ENCODE measurements around the gene DDO. TPM values are rescaled to one million over a fixed set of nuclear protein-coding genes. Genes with fewer than 3 reads are reported as not detected.

Gene DDO
- total RNA-seq, 2 donors from 2014 or later = 2.0 to 2.3 TPM

DNA sequence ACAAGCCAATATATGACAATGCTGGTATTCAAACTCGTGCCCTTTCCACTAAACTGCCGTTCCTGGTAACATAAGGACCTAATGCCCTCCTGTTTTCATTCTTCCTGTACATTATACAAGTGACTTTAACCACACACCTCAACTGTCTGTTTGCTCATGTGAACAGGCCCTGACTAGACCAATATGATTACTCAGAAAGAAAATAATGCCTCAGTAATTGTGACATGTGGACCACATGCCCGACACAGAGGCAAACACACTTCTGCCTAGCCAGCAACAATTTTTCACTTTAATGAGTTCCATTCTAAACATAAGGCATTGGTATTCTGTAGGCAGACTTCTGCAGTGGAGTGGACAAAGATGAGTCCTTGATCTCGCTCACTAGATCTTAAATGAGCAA lies 31.0 kb upstream of the DDO start:
- Histone ChIP-seq H3K27me3 (no peaks in the 10 kb centered on the region), H3K4me3 (no peak overlapping the region), H3K36me3 (no peaks in the 10 kb centered on the region), H3K4me1 (no peaks in the 10 kb centered on the region), H3K9ac (ENCODE audit: low read depth in 2 of 2, low read length in 2 of 2) (no peak overlapping the region), H3K9me3 (no peaks in the 10 kb centered on the region), H3K27ac (no peak overlapping the region)
- intact Hi-C loops (cut with DNase I) = no loop called here
- DNase-seq = no peak
- TF ChIP-seq, protein P1, sequence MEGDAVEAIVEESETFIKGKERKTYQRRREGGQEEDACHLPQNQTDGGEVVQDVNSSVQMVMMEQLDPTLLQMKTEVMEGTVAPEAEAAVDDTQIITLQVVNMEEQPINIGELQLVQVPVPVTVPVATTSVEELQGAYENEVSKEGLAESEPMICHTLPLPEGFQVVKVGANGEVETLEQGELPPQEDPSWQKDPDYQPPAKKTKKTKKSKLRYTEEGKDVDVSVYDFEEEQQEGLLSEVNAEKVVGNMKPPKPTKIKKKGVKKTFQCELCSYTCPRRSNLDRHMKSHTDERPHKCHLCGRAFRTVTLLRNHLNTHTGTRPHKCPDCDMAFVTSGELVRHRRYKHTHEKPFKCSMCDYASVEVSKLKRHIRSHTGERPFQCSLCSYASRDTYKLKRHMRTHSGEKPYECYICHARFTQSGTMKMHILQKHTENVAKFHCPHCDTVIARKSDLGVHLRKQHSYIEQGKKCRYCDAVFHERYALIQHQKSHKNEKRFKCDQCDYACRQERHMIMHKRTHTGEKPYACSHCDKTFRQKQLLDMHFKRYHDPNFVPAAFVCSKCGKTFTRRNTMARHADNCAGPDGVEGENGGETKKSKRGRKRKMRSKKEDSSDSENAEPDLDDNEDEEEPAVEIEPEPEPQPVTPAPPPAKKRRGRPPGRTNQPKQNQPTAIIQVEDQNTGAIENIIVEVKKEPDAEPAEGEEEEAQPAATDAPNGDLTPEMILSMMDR (IDR thresholded peaks at IDR 0.05) = no peak

DNA sequence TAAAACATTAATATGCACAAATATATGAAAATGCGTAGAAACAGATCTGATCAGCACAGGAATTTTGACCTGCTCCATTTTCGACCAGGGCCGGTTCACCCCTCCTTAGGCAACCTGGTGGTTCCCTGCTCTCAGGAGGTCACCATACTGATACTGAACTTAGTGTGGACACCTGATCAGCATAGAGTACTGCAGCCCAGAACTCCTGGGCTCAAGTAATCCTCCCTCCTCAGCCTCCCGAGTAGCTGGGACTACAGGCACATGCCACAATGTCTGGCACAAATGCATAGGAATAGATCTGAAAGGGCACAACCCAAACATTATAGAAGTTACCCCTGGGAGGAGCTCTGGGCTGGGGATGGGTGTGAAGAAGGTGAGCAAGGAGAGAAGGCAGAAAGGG lies 24.7 kb upstream of the DDO start:
- Histone ChIP-seq H3K9me3 (no peaks in the 10 kb centered on the region), H3K27ac (no peak overlapping the region), H3K36me3 (no peaks in the 10 kb centered on the region), H3K27me3 (no peaks in the 10 kb centered on the region), H3K4me3 (no peak overlapping the region), H3K4me1 (no peaks in the 10 kb centered on the region), H3K9ac (ENCODE audit: low read depth in 2 of 2, low read length in 2 of 2) (no peak overlapping the region)
- TF ChIP-seq, protein P1 (IDR thresholded peaks at IDR 0.05) = no peak
- intact Hi-C loops (cut with DNase I) = no loop called here
- DNase-seq = no peak

DNA sequence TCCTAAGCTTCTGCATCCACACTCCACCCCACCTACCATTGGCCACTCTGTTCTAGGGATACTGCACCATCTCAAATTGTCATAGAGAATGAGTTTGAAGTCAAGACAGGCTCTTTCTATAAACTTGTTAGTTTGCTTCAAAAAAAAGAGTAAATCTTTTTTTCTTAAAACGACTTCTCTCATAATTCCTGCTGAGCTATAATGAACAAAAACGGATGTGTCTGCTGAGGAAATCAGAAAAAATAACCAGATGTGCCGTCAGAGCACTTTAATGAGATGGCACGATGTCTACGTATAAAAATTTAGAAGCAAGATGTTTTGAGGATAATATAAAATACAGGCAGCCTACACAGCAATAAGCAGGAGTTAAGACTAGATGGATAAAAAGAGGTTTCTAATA lies 24.0 kb upstream of the DDO start:
- no peak overlapping the region for H3K4me3 ChIP-seq
- H3K9me3 ChIP-seq = no peaks in the 10 kb centered on the region
- H3K27me3 ChIP-seq = no peaks in the 10 kb centered on the region
- H3K4me1 ChIP-seq = no peaks in the 10 kb centered on the region
- H3K27ac ChIP-seq = no peak overlapping the region
- H3K36me3 ChIP-seq = no peaks in the 10 kb centered on the region
- DNase-seq = no peak
- intact Hi-C loops (cut with DNase I) = no loop called here
- TF ChIP-seq, protein P1 (IDR thresholded peaks at IDR 0.05) = no peak
- H3K9ac ChIP-seq (ENCODE audit: low read depth in 2 of 2, low read length in 2 of 2) = no peak overlapping the region

DNA sequence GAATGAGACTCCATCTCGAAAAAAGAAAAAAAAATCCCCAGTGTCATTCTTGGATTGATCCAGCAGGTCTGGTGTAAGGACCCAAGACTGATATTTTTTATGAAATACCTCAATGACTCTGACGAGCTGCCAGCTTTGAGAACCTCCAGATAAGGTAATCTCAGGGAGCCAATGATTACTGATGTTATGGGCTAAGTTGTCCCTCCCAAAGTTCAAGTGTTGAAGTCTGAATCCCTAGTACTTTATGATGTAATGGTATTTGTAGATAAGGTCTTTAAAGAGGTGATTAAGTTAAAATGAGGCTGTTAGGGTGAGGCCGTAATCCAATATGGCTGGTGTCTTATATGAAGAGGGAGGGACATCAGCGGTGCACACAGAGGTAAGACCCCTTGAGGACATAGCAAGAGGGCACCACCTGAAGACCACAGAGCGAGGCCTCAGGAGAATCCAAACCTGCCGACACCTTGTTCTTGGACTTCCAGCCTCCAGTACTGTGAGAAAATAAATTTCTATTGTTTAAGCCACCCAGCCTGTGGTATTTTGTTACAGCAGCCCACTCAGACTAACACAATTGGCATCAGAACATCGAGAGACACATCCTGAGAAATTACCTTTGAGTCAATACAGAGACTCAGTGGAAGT lies 19.7 kb upstream of the DDO start:
- no peaks in the 10 kb centered on the region for H3K36me3 ChIP-seq
- DNase-seq = no peak
- TF ChIP-seq, protein P1 (IDR thresholded peaks at IDR 0.05) = no peak
- no peaks in the 10 kb centered on the region for H3K4me1 ChIP-seq
- no peak overlapping the region for H3K27ac ChIP-seq
- H3K9ac ChIP-seq (ENCODE audit: low read depth in 2 of 2, low read length in 2 of 2) = no peak overlapping the region
- H3K9me3 ChIP-seq = no peaks in the 10 kb centered on the region
- no peaks in the 10 kb centered on the region for H3K27me3 ChIP-seq
- intact Hi-C loops (cut with DNase I) = no loop called here
- no peak overlapping the region for H3K4me3 ChIP-seq

DNA sequence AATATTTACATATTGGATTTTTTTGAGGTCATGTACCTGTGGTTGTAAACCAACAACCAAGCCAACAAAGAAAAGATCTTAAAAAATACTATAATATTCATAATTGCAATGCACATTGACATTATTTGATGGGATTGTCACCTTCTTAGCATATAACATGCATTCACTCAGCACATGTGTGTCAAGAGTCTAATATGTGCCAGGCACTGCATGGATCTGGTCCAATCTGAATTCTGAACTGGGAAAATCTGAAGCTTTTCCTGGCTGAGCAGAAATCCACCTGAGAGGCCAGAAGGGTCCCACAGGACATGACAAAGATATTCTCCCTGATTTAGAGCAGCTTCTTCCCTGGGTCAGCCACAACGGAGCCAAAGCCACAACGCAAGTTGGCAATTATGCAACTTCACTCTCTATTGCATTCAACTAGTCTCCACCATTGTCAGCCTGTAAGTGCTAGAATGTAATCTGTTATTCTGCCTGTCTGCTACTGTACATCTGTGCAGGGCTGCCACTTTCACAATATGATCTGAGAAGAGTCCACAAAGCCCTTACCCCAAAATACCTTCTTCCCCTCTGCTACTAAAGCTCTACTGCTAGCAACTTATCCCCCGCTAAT lies 17.0 kb upstream of the DDO start:
- DNase-seq = no peak
- intact Hi-C loops (cut with DNase I) = no loop called here
- no peak overlapping the region for H3K9ac ChIP-seq (ENCODE audit: low read depth in 2 of 2, low read length in 2 of 2)
- H3K4me1 ChIP-seq = no peaks in the 10 kb centered on the region
- no peaks in the 10 kb centered on the region for H3K9me3 ChIP-seq
- H3K27me3 ChIP-seq = no peaks in the 10 kb centered on the region
- H3K4me3 ChIP-seq = no peak overlapping the region
- TF ChIP-seq, protein P1 (IDR thresholded peaks at IDR 0.05) = no peak
- H3K36me3 ChIP-seq = no peaks in the 10 kb centered on the region
- no peak overlapping the region for H3K27ac ChIP-seq
